Esophagus muscularis mucosa (tissue), 4 donors: ENCODE results near the gene TTBK2.

ENCODE experiments used
- CTCF ChIP-seq, 3 experiments: fragments of 200-600 bp in 2 of 3; fragments of 450-650 bp in 1 of 3; sonication (generic) in 2 of 3; IDR thresholded peaks; one replicate each; pipeline ENCODE4 v1.5.1; 2017 to 2019; ENCODE audit warnings: antibody characterized with exemption in 3 of 3, mild to moderate bottlenecking in 2 of 3, moderate library complexity in 1 of 3
- EP300 ChIP-seq: sonication (generic); formaldehyde crosslinking; IDR thresholded peaks from one replicate; pipeline ENCODE4 v1.6.1; 2017; ENCODE audit warnings: antibody characterized with exemption
- POLR2A ChIP-seq: fragments of 450-650 bp; IDR thresholded peaks from one replicate; pipeline ENCODE4 v1.6.1; 2017; ENCODE audit warnings: antibody characterized with exemption, moderate library complexity, mild to moderate bottlenecking, low read depth
- POLR2AphosphoS5 ChIP-seq, 2 donors: sonication (generic); formaldehyde crosslinking; IDR thresholded peaks; one replicate each; pipeline ENCODE4 v1.6.1; 2017; ENCODE audit warnings: antibody characterized with exemption in 2 of 2

- TF ChIP-seq CTCF (IDR thresholded peaks at IDR 0.05) (no peak), POLR2AphosphoS5 (IDR thresholded peaks at IDR 0.05) (no peak), POLR2A (no peak), EP300 (no peak)
Measured at GRCh38 chr15:42858540-42858939, 62.0 kb downstream of the TTBK2 start.
